ENCODE results near the gene SOX8. TPM values are rescaled to one million over a fixed set of nuclear protein-coding genes. Genes with fewer than 3 reads are reported as not detected.

The SOX8 gene
- total RNA-seq, 6 experiments from 2014 or later = 0.05 to 0.07 TPM; not detected in 4

DNA sequence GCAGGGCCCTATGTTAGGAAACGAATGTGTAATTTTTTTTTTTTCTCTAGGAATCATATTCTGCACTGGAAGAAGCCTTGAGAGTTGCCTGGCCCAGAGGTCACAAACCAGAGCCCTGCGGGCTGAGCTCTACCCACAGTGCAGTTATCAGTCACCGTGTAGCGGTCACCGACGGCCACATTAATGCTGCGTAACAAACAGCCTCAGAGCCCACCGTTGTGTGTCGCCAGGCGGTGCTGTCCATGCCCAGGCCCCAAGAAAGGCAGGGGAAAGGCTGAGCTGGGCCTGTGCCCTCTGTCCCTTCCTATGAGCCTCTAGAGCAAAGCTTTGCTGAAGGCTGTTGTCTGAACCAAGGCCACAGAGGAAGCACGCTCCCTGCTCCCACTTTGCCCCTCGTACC lies 6.3 kb upstream of the SOX8 start:
- peaks cover 4% of the 10 kb centered on the region; the same call in 1 of the 2 replicates for H3K9me3 Mint-ChIP-seq
- no peaks in the 10 kb centered on the region for H3K4me1 Mint-ChIP-seq (ENCODE audit: low read depth)
- no peaks in the 10 kb centered on the region for H3K36me3 Mint-ChIP-seq (ENCODE audit: low read depth)
- H3K27me3 Mint-ChIP-seq (ENCODE audit: insufficient read depth) = peaks cover 28% of the 10 kb centered on the region
- H3K4me3 Mint-ChIP-seq = no peak overlapping the region
- TF ChIP-seq, protein P1, sequence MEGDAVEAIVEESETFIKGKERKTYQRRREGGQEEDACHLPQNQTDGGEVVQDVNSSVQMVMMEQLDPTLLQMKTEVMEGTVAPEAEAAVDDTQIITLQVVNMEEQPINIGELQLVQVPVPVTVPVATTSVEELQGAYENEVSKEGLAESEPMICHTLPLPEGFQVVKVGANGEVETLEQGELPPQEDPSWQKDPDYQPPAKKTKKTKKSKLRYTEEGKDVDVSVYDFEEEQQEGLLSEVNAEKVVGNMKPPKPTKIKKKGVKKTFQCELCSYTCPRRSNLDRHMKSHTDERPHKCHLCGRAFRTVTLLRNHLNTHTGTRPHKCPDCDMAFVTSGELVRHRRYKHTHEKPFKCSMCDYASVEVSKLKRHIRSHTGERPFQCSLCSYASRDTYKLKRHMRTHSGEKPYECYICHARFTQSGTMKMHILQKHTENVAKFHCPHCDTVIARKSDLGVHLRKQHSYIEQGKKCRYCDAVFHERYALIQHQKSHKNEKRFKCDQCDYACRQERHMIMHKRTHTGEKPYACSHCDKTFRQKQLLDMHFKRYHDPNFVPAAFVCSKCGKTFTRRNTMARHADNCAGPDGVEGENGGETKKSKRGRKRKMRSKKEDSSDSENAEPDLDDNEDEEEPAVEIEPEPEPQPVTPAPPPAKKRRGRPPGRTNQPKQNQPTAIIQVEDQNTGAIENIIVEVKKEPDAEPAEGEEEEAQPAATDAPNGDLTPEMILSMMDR (IDR thresholded peaks at IDR 0.05) = no peak
- DNase-seq = no peak
- H3K27ac Mint-ChIP-seq = no peak overlapping the region

DNA sequence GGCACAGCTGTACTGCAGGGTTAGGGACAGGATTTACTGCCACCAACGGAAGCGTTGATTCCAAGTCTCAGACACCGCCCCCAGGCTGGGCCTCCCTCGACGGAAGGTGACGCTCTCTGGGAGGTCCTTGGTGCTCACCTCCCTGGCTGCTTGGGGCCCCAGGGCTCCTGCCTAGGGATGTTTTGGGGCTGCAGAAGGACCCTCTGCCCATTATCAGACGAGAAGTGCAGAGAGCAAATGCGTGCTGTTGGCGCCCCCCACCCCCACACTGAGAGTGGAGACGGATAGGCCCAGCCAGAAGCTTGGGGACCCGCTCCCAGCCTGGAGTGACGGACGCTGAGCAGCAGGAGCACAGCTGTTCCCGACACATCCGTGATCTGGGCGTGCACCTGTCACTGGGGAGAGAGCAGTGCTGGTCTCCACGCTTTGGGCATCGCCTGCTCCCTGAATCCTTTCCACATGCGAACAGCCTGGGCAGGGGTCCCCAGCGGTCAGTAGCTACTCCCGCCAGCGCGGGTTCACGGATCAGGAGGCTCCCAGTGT lies 5.1 kb upstream of the SOX8 start:
- Mint-ChIP-seq H3K27ac (no peak overlapping the region), H3K4me1 (ENCODE audit: low read depth) (no peaks in the 10 kb centered on the region), H3K36me3 (ENCODE audit: low read depth) (no peaks in the 10 kb centered on the region), H3K4me3 (no peak overlapping the region), H3K9me3 (peaks cover 3% of the 10 kb centered on the region; the same call in 1 of the 2 replicates), H3K27me3 (ENCODE audit: insufficient read depth) (peaks cover 28% of the 10 kb centered on the region)
- DNase-seq = no peak
- TF ChIP-seq, protein P1 (IDR thresholded peaks at IDR 0.05) = no peak

DNA sequence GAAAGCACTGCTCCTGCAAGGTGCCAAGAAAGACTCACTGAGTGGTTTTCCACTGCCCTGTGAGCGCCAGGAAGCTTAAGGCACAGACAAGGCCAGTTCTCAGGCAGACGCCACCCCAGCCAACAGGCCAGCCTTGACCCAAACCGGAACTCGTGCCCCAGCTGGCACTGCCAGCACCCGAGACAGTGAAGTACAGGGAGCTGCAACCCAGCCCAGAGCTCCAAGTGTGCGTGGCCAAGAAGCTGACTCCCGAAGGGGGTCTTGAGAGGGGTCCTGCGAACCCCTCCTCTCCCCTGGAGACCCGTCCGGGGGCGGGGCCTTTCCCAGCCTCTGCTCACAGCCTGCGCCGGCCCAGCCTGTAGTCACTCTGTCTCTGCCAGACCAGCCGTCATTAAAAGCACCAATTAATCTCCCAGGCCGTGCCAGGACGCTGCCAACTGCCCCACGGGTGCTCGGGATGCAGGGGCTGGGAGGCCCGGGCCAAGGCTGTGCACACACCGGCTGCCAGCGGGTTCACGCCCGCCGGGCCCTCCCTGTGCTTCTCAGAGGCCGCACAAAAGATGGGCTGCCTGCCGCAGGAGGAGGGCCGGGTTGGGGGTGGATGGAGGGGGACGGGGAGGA lies 4.4 kb upstream of the SOX8 start:
- Mint-ChIP-seq H3K36me3 (ENCODE audit: low read depth) (no peaks in the 10 kb centered on the region), H3K9me3 (no peaks in the 10 kb centered on the region), H3K4me3 (no peak overlapping the region), H3K27ac (no peak overlapping the region), H3K27me3 (ENCODE audit: insufficient read depth) (peaks cover 28% of the 10 kb centered on the region), H3K4me1 (ENCODE audit: low read depth) (no peaks in the 10 kb centered on the region)
- TF ChIP-seq, protein P1 (IDR thresholded peaks at IDR 0.05) = no peak
- DNase-seq = no peak

DNA sequence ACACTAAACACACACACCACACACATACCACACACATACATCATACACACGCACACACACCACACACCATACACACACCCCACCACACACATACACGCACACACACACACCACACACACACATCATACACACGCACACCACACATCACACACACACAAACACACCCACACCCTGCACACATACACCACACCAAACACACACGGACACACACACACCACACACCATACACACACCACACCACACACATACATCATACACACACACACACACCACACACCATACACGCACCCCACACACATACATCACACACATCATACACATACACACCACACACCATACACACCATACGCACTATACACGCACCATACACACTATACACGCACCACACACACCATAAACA lies 3.7 kb upstream of the SOX8 start:
- Mint-ChIP-seq H3K27ac (no peak overlapping the region), H3K4me1 (ENCODE audit: low read depth) (no peaks in the 10 kb centered on the region), H3K27me3 (ENCODE audit: insufficient read depth) (peaks cover 29% of the 10 kb centered on the region), H3K4me3 (no peak overlapping the region), H3K9me3 (no peaks in the 10 kb centered on the region), H3K36me3 (ENCODE audit: low read depth) (no peaks in the 10 kb centered on the region)
- TF ChIP-seq, protein P1 (IDR thresholded peaks at IDR 0.05) = no peak
- no peak for DNase-seq

DNA sequence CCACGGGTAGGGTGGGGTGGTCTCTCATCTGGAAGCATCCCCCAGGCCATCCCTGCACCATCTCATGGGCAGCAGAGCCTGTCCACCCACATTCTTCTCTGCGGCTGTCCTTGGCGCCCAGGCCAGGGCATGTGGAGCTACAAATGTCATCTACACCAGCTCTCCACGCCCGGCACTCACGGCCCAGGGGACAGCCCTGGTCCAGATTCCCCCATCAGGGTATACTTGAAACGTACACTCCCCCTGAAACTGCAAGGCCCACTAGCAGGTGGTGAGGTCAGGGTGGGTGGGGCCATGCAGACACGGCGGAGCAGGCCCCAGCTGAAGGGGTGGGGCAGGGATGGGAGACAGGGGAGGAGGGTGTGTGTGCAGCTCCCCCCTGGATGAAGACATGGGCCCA lies 3.2 kb upstream of the SOX8 start:
- TF ChIP-seq, protein P1 (IDR thresholded peaks at IDR 0.05) = no peak
- no peaks in the 10 kb centered on the region for H3K9me3 Mint-ChIP-seq
- H3K4me3 Mint-ChIP-seq = no peak overlapping the region
- H3K4me1 Mint-ChIP-seq (ENCODE audit: low read depth) = no peaks in the 10 kb centered on the region
- H3K36me3 Mint-ChIP-seq (ENCODE audit: low read depth) = no peaks in the 10 kb centered on the region
- peaks cover 30% of the 10 kb centered on the region for H3K27me3 Mint-ChIP-seq (ENCODE audit: insufficient read depth)
- no peak overlapping the region for H3K27ac Mint-ChIP-seq
- no peak for DNase-seq

All from HFFc6 (cell line).